Activated CD4-positive, alpha-beta T cell treated with anti-CD3 and anti-CD28 coated beads for 36 hours (primary cell): ENCODE measurements around the gene DGKH. TPM values are rescaled to one million over a fixed set of nuclear protein-coding genes. Genes with fewer than 3 reads are reported as not detected.

Experiments used
- ATAC-seq: fragments of 200-7000 bp; cut with Tn5 transposase; one replicate; pipeline ENCODE4 v1.10.0; 2021; ENCODE audit warnings: mild to moderate bottlenecking, moderate library complexity
- CTCF ChIA-PET: fragments of 350-600 bp; sonication (Branson Sonifier 250); formaldehyde crosslinking; loops from one replicate; lab custom pipeline; 2021; ENCODE audit warnings: antibody characterized with exemption; lab: Charles Lee
- POLR2A ChIA-PET: fragments of 350-600 bp; sonication (Branson Sonifier 250); formaldehyde crosslinking; loops from one replicate; lab custom pipeline; 2021; ENCODE audit warnings: antibody characterized with exemption, inconsistent platforms; lab: Charles Lee
- DNase-seq: peaks from one replicate; pipeline ENCODE4 v3.0.0-alpha.2; 2020
- H3K27ac Mint-ChIP-seq: one replicate; pipeline ENCODE4 v1.8.0; 2021; ENCODE audit warnings: mixed read lengths
- H3K27me3 Mint-ChIP-seq: one replicate; pipeline ENCODE4 v1.8.0; 2021; ENCODE audit warnings: mixed read lengths
- H3K36me3 Mint-ChIP-seq: one replicate; pipeline ENCODE4 v1.8.0; 2021; ENCODE audit warnings: low read depth, mixed read lengths
- H3K4me1 Mint-ChIP-seq: one replicate; pipeline ENCODE4 v1.8.0; 2021; ENCODE audit warnings: mixed read lengths
- H3K4me3 Mint-ChIP-seq: one replicate; pipeline ENCODE4 v1.8.0; 2021; ENCODE audit warnings: mild to moderate bottlenecking, moderate library complexity, mixed read lengths
- H3K9me3 Mint-ChIP-seq: one replicate; pipeline ENCODE4 v1.8.0; 2021; ENCODE audit warnings: low read depth, mixed read lengths
- intact Hi-C, 2 experiments: fragments of 100-400 bp; cut with DNase I in 1 of 2; cut with micrococcal nuclease in 1 of 2; formaldehyde crosslinking; loops; one replicate each; pipeline versions ENCODE4 v1.14.2 to v1.15.1; 2022 to 2024; cut with DNase I, micrococcal nuclease
- total RNA-seq, 2 experiments: library from RNA; stranded (reverse); gene quantifications; one replicate each; pipeline ENCODE4 v1.2.3, GENCODE V29; 2021

The DGKH gene
- total RNA-seq, 2 experiments from 2014 or later: 15.2 to 16.2 TPM

- ChIA-PET POLR2A (no interaction called here), CTCF (interaction anchor here (0.6 to 0.8 kb wide), 2 partner anchors 723 to 1412 kb away, joined by 3 read pairs; no protein-coding TSS in a partner anchor)
- peaks cover 28% of the 10 kb centered on the region for H3K36me3 Mint-ChIP-seq
These were observed 180.8 kb downstream of the DGKH start for GRCh38 chr13:42229287-42229686.

GRCh38 chr13:42232671-42233070 is 184.2 kb downstream of the DGKH start:
- no peak for DNase-seq
- intact Hi-C loops: no loop called here
- Mint-ChIP-seq H3K36me3 (peaks cover 15% of the 10 kb centered on the region), H3K27me3 (no peaks in the 10 kb centered on the region), H3K4me1 (no peaks in the 10 kb centered on the region), H3K4me3 (no peak overlapping the region), H3K27ac (no peak overlapping the region), H3K9me3 (no peaks in the 10 kb centered on the region)
- ChIA-PET POLR2A (no interaction called here), CTCF (no interaction called here)
- ATAC-seq: no peak

More at GRCh38 chr13:42229287-42229686, 180.8 kb downstream of the DGKH start:
- Mint-ChIP-seq H3K4me3 (no peak overlapping the region), H3K9me3 (no peaks in the 10 kb centered on the region), H3K27ac (no peak overlapping the region), H3K27me3 (no peaks in the 10 kb centered on the region), H3K4me1 (no peaks in the 10 kb centered on the region)
- DNase-seq (no peak), ATAC-seq (no peak)
- intact Hi-C loops: no loop called here

GRCh38 chr13:42233726-42234125 is 185.3 kb downstream of the DGKH start:
- ATAC-seq (no peak), DNase-seq (no peak)
- ChIA-PET POLR2A (no interaction called here), CTCF (interaction anchor here (0.7 to 1.4 kb wide), 2 partner anchors 18 to 578 kb away, joined by 3 read pairs; no protein-coding TSS in a partner anchor)
- Mint-ChIP-seq H3K4me1 (no peaks in the 10 kb centered on the region), H3K27me3 (no peaks in the 10 kb centered on the region), H3K27ac (no peak overlapping the region), H3K9me3 (no peaks in the 10 kb centered on the region), H3K4me3 (no peak overlapping the region), H3K36me3 (peaks cover 16% of the 10 kb centered on the region)
- intact Hi-C loops: no loop called here

- ChIA-PET POLR2A (no interaction called here), CTCF (no interaction called here)
- H3K4me1 Mint-ChIP-seq: no peaks in the 10 kb centered on the region
- H3K27me3 Mint-ChIP-seq: no peaks in the 10 kb centered on the region
- ATAC-seq (no peak), DNase-seq (no peak)
- H3K36me3 Mint-ChIP-seq: peaks cover 10% of the 10 kb centered on the region
- intact Hi-C loops: no loop called here
- H3K4me3 Mint-ChIP-seq: no peak overlapping the region
- H3K9me3 Mint-ChIP-seq: no peaks in the 10 kb centered on the region
- H3K27ac Mint-ChIP-seq: no peak overlapping the region
These were observed 190.7 kb downstream of the DGKH start for GRCh38 chr13:42239161-42239560.

GRCh38 chr13:42239644-42240043 is 191.2 kb downstream of the DGKH start:
- no peaks in the 10 kb centered on the region for H3K4me1 Mint-ChIP-seq
- peaks cover 10% of the 10 kb centered on the region for H3K36me3 Mint-ChIP-seq
- H3K9me3 Mint-ChIP-seq: no peaks in the 10 kb centered on the region
- DNase-seq (no peak), ATAC-seq (no peak)
- intact Hi-C loops: no loop called here
- H3K27ac Mint-ChIP-seq: no peak overlapping the region
- H3K4me3 Mint-ChIP-seq: no peak overlapping the region
- H3K27me3 Mint-ChIP-seq: no peaks in the 10 kb centered on the region
- ChIA-PET CTCF (no interaction called here), POLR2A (no interaction called here)

- ChIA-PET POLR2A (no interaction called here), CTCF (interaction anchor here (0.5 kb wide), 1 partner anchor 1852 kb away, joined by 4 read pairs; no protein-coding TSS in a partner anchor)
- ATAC-seq: no peak
These were observed 198.1 kb downstream of the DGKH start for GRCh38 chr13:42246541-42246940.

GRCh38 chr13:42247883-42248282 is 199.4 kb downstream of the DGKH start:
- H3K27ac Mint-ChIP-seq: no peak overlapping the region
- ChIA-PET POLR2A (no interaction called here), CTCF (no interaction called here)
- no peaks in the 10 kb centered on the region for H3K9me3 Mint-ChIP-seq
- peaks cover 4% of the 10 kb centered on the region for H3K36me3 Mint-ChIP-seq
- H3K4me1 Mint-ChIP-seq: peaks cover 2% of the 10 kb centered on the region
- DNase-seq (no peak), ATAC-seq (no peak)
- intact Hi-C loops: no loop called here
- H3K4me3 Mint-ChIP-seq: no peak overlapping the region
- no peaks in the 10 kb centered on the region for H3K27me3 Mint-ChIP-seq

More at GRCh38 chr13:42246541-42246940, 198.1 kb downstream of the DGKH start:
- H3K27me3 Mint-ChIP-seq: no peaks in the 10 kb centered on the region
- peaks cover 2% of the 10 kb centered on the region for H3K4me1 Mint-ChIP-seq
- no peaks in the 10 kb centered on the region for H3K9me3 Mint-ChIP-seq
- DNase-seq: no peak
- intact Hi-C loops: no loop called here
- no peak overlapping the region for H3K27ac Mint-ChIP-seq
- H3K36me3 Mint-ChIP-seq: peaks cover 4% of the 10 kb centered on the region
- H3K4me3 Mint-ChIP-seq: no peak overlapping the region

- H3K27ac Mint-ChIP-seq: no peak overlapping the region
- CTCF ChIA-PET: no interaction called here
- no peaks in the 10 kb centered on the region for H3K27me3 Mint-ChIP-seq
- POLR2A ChIA-PET: no interaction called here
- DNase-seq (no peak), ATAC-seq (no peak)
- peaks cover 4% of the 10 kb centered on the region for H3K4me1 Mint-ChIP-seq
- intact Hi-C loops: no loop called here
- no peak overlapping the region for H3K4me3 Mint-ChIP-seq
- H3K36me3 Mint-ChIP-seq: no peaks in the 10 kb centered on the region
- H3K9me3 Mint-ChIP-seq: no peaks in the 10 kb centered on the region
These were observed 207.4 kb downstream of the DGKH start for GRCh38 chr13:42255886-42256285.

- intact Hi-C loops: no loop called here
- Mint-ChIP-seq H3K4me1 (peaks cover 4% of the 10 kb centered on the region), H3K4me3 (no peak overlapping the region), H3K27ac (no peak overlapping the region), H3K27me3 (no peaks in the 10 kb centered on the region), H3K9me3 (no peaks in the 10 kb centered on the region), H3K36me3 (no peaks in the 10 kb centered on the region)
- POLR2A ChIA-PET: interaction anchor here (0.7 to 0.8 kb wide), 2 partner anchors 9 to 13 kb away, joined by 3 read pairs; partner anchors contain the start of gene AKAP11
- ATAC-seq (no peak), DNase-seq (no peak)
- CTCF ChIA-PET: interaction anchor here (1.0 kb wide), 1 partner anchor 8 kb away, joined by 3 read pairs; no protein-coding TSS in a partner anchor
These were observed 210.3 kb downstream of the DGKH start for GRCh38 chr13:42258747-42259146.

GRCh38 chr13:42259515-42259914 is 211.1 kb downstream of the DGKH start:
- H3K27ac Mint-ChIP-seq: no peak overlapping the region
- ChIA-PET CTCF (interaction anchor here (1.0 kb wide), 1 partner anchor 9 kb away, joined by 3 read pairs; no protein-coding TSS in a partner anchor), POLR2A (interaction anchor here (0.7 to 0.8 kb wide), 2 partner anchors 10 to 12 kb away, joined by 3 read pairs; partner anchors contain the start of gene AKAP11)
- intact Hi-C loops: no loop called here
- ATAC-seq: peak; percentile 44
- H3K27me3 Mint-ChIP-seq: no peaks in the 10 kb centered on the region
- no peak for DNase-seq
- H3K4me1 Mint-ChIP-seq: peaks cover 4% of the 10 kb centered on the region
- no peak overlapping the region for H3K4me3 Mint-ChIP-seq
- H3K36me3 Mint-ChIP-seq: no peaks in the 10 kb centered on the region
- H3K9me3 Mint-ChIP-seq: no peaks in the 10 kb centered on the region

- intact Hi-C loops: no loop called here
- ChIA-PET CTCF (interaction anchor here (0.5 kb wide), 1 partner anchor 729 kb away, joined by 4 read pairs; no protein-coding TSS in a partner anchor), POLR2A (no interaction called here)
- Mint-ChIP-seq H3K4me1 (peaks cover 4% of the 10 kb centered on the region), H3K9me3 (no peaks in the 10 kb centered on the region), H3K27me3 (no peaks in the 10 kb centered on the region), H3K4me3 (no peak overlapping the region), H3K36me3 (no peaks in the 10 kb centered on the region), H3K27ac (no peak overlapping the region)
- DNase-seq: no peak
- ATAC-seq: no peak
These were observed 212.6 kb downstream of the DGKH start for GRCh38 chr13:42260903-42261654.

- ATAC-seq (no peak), DNase-seq (no peak)
- H3K4me3 Mint-ChIP-seq: no peak overlapping the region
- no peaks in the 10 kb centered on the region for H3K27me3 Mint-ChIP-seq
- CTCF ChIA-PET: interaction anchor here (0.6 kb wide), 1 partner anchor 44 kb away, joined by 3 read pairs; no protein-coding TSS in a partner anchor
- intact Hi-C loops: no loop called here
- peaks cover 3% of the 10 kb centered on the region for H3K9me3 Mint-ChIP-seq
- POLR2A ChIA-PET: no interaction called here
- peaks cover 13% of the 10 kb centered on the region for H3K4me1 Mint-ChIP-seq
- peaks cover 3% of the 10 kb centered on the region for H3K36me3 Mint-ChIP-seq
- no peak overlapping the region for H3K27ac Mint-ChIP-seq
These were observed 218.0 kb downstream of the DGKH start for GRCh38 chr13:42266473-42266872.
